HG03064 (cell line): ENCODE data around the gene GBA2.

Experiments
- ATAC-seq: cut with Tn5 transposase; IDR thresholded peaks from one replicate; pipeline ENCODE4 v1.9.1; 2021; ENCODE audit warnings: low read depth; ENCODE audit not compliant: unreplicated experiment

The GBA2 gene

GRCh38 chr9:35697486-35697885, 51.5 kb downstream of the GBA2 start:
- ATAC-seq = no peak

GRCh38 chr9:35696520-35697215, 52.4 kb downstream of the GBA2 start:
- ATAC-seq = no peak

- no peak for ATAC-seq
These were observed 53.1 kb downstream of the GBA2 start for GRCh38 chr9:35695943-35696401.

- no peak for ATAC-seq
These were observed 57.2 kb downstream of the GBA2 start for GRCh38 chr9:35691757-35692301.

GRCh38 chr9:35691334-35691650, 57.7 kb downstream of the GBA2 start:
- ATAC-seq = no peak

GRCh38 chr9:35690614-35691333, 58.3 kb downstream of the GBA2 start:
- no peak for ATAC-seq

- ATAC-seq = no peak
These were observed 58.8 kb downstream of the GBA2 start for GRCh38 chr9:35690294-35690613.

GRCh38 chr9:35689542-35690293, 59.3 kb downstream of the GBA2 start, which contains the start of gene TPM2:
Gene TPM2, minus strand, starts transcription at chr9:35689925. Its CDS starts 108 bp downstream, at chr9:35689817.
- ATAC-seq = no peak

- ATAC-seq = no peak
These were observed 60.2 kb downstream of the GBA2 start for GRCh38 chr9:35688558-35689541.

- no peak for ATAC-seq
These were observed 61.0 kb downstream of the GBA2 start for GRCh38 chr9:35687972-35688557.

GRCh38 chr9:35687306-35687705, 61.7 kb downstream of the GBA2 start:
- ATAC-seq = no peak
